ES-I3 (cell line): ENCODE results near the gene CUL1.

Experiments used
- H3K36me3 ChIP-seq: 2 replicates; pipeline ENCODE4 v1.6.1; 2013; ENCODE audit warnings: mild to moderate bottlenecking, low read length, control low read depth, moderate library complexity; ENCODE audit not compliant: insufficient read depth
- H3K4me1 ChIP-seq: 2 replicates; pipeline ENCODE4 v1.6.1; 2013; ENCODE audit warnings: mild to moderate bottlenecking, control low read depth, low read length; ENCODE audit not compliant: insufficient read depth
- H3K9ac ChIP-seq: 2 replicates; pipeline ENCODE4 v1.6.1; 2013; ENCODE audit warnings: low read depth, mild to moderate bottlenecking, low read length, moderate library complexity
- H3K9me3 ChIP-seq: 2 replicates; pipeline ENCODE4 v1.6.1; 2013; ENCODE audit warnings: mild to moderate bottlenecking, low read length, moderate library complexity; ENCODE audit not compliant: control insufficient read depth, insufficient read depth

Gene CUL1

DNA sequence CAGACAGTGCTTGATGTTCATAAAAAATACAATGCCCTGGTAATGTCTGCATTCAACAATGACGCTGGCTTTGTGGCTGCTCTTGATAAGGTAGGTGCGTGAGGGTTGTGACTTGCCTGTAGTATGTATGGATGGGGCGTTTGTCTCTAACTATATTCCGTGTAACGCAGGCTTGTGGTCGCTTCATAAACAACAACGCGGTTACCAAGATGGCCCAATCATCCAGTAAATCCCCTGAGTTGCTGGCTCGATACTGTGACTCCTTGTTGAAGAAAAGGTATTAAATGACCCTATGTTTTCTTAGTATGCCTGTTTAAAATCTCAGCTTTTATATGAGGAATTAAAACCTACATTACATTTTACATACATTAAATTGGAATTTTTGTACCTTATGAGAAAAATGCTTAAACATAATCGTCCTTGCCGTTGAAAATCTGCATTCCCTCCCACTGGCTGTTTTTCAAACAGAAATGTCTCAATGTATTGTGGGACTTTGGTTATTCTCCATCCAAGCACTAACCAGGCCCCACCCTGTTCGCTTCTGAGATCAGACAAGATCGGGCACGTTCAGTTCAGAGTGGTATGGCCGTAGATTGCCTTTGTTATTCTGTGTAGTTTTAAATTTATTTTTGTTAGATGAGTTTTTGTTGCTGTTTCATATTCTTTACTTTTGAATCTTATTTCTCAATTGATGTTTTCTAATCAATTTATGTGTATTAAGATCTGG is 85.3 kb downstream of the CUL1 start:
- peaks cover 21% of the 10 kb centered on the region for H3K36me3 ChIP-seq

GRCh38 chr7:148787571-148788295 is 89.0 kb downstream of the CUL1 start:
- no peak overlapping the region for H3K9ac ChIP-seq
- 0 out of 2 replicates have a peak, but pooled peaks cover 2% of the 10 kb centered on the region for H3K4me1 ChIP-seq
- no peaks in the 10 kb centered on the region for H3K9me3 ChIP-seq
- peaks cover 36% of the 10 kb centered on the region for H3K36me3 ChIP-seq

More for the DNA sequence above, 85.3 kb downstream of the CUL1 start:
- no peak overlapping the region for H3K9ac ChIP-seq
- H3K9me3 ChIP-seq: no peaks in the 10 kb centered on the region
- H3K4me1 ChIP-seq: 0 out of 2 replicates have a peak, but pooled peaks cover 5% of the 10 kb centered on the region

- Histone ChIP-seq H3K4me1 (no peaks in the 10 kb centered on the region), H3K36me3 (peaks cover 39% of the 10 kb centered on the region)
Measured at GRCh38 chr7:148789220-148789619, 90.5 kb downstream of the CUL1 start.

GRCh38 chr7:148790131-148790726 is 91.5 kb downstream of the CUL1 start:
- peaks cover 39% of the 10 kb centered on the region for H3K36me3 ChIP-seq
- H3K9ac ChIP-seq: no peak overlapping the region
- H3K4me1 ChIP-seq: no peaks in the 10 kb centered on the region
- no peaks in the 10 kb centered on the region for H3K9me3 ChIP-seq

More at GRCh38 chr7:148789220-148789619, 90.5 kb downstream of the CUL1 start:
- H3K9me3 ChIP-seq: no peaks in the 10 kb centered on the region
- no peak overlapping the region for H3K9ac ChIP-seq

DNA sequence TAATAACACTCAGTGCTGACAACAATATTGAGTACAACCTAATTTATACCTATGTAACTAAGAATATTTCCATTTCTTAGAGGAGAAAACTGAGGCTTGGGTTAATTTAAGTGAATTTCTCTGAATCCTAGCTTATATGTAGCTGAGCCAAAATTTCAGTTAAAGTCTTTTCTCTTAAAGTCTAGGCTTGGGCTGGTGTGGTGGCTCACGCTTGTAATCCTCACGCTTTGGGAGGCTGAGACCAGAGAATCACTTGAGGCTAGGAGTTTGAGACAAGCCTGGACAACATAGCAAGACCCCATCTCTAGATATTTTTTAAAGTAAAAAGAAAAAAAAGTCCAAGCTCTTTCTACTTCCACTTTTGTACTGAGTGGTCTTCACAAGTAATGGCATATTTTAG is 92.1 kb downstream of the CUL1 start:
- no peaks in the 10 kb centered on the region for H3K9me3 ChIP-seq
- no peak overlapping the region for H3K9ac ChIP-seq
- no peaks in the 10 kb centered on the region for H3K4me1 ChIP-seq
- peaks cover 39% of the 10 kb centered on the region for H3K36me3 ChIP-seq

DNA sequence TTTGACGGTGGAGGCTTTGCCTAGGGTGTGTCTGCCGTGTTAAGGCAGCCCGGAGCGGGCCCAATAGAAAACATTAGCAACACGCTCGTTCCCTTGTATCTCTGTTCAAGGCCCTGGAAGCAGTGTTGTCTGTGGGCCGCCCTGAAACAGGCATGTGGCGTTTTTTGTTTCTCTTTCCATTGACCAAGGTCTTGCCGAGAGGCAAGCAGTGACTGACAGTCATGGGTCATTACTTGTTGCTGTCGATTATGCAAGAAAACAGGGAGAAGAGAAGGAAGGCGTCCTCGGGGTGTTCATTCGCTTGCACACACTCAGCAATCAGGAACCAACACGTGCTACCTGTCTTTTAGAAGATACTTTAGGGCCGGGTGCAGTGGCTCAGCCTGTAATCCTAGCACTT is 92.8 kb downstream of the CUL1 start:
- peaks cover 39% of the 10 kb centered on the region for H3K36me3 ChIP-seq
- H3K9me3 ChIP-seq: no peaks in the 10 kb centered on the region
- no peaks in the 10 kb centered on the region for H3K4me1 ChIP-seq
- H3K9ac ChIP-seq: no peak overlapping the region

DNA sequence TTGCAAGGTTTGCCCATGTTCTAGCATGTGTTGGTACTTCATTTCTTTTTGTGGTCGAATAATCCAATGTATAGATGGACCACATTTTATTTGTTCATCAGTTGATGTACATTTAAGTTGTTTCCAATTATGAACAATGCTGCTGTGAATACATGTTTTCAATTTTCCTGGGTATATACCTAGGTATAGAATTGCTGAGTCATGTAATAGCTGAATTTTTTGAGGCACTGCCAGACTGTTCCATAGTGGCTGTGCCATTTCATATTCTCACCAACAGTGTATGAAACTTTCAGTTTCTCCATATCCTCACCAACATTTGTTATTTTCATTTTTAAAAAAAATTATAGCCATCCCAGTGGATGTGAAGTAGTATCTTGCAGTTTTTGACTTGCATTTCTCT is 94.9 kb downstream of the CUL1 start:
- Histone ChIP-seq H3K9ac (no peak overlapping the region), H3K36me3 (peaks cover 37% of the 10 kb centered on the region), H3K9me3 (no peaks in the 10 kb centered on the region)

DNA sequence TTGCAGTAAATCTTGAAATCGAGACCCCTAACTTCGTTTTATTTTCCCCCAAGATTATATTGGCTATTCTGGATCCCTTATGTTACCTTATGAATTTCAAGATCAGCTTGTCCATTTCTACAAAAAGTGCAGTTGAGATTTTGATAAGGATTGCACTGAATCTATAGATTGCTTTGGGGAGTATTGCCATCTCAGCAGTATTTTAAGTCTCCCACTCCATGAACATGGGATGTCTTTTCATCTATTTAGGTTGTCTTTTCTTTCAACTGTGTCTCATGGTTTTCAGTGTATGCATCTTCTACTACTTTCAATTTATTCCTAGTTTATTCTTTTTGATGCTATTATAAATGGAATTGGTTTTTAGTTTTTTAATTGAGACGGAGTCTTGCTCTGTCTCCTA is 95.8 kb downstream of the CUL1 start:
- Histone ChIP-seq H3K9ac (no peak overlapping the region), H3K36me3 (peaks cover 36% of the 10 kb centered on the region), H3K4me1 (no peaks in the 10 kb centered on the region), H3K9me3 (peaks cover 3% of the 10 kb centered on the region; the same call in 1 of the 2 replicates)

More for the DNA sequence above, 94.9 kb downstream of the CUL1 start:
- H3K4me1 ChIP-seq: no peaks in the 10 kb centered on the region

GRCh38 chr7:148796841-148797240 is 98.1 kb downstream of the CUL1 start:
- H3K9ac ChIP-seq: no peak overlapping the region
- H3K4me1 ChIP-seq: peaks cover 11% of the 10 kb centered on the region; the same call in 1 of the 2 replicates
- H3K9me3 ChIP-seq: peaks cover 3% of the 10 kb centered on the region; the same call in 1 of the 2 replicates
- peaks cover 22% of the 10 kb centered on the region for H3K36me3 ChIP-seq

GRCh38 chr7:148799893-148800555 is 101.3 kb downstream of the CUL1 start:
- no peak overlapping the region for H3K9ac ChIP-seq
- peaks cover 11% of the 10 kb centered on the region; the same call in 1 of the 2 replicates for H3K4me1 ChIP-seq
- peaks cover 13% of the 10 kb centered on the region for H3K36me3 ChIP-seq
- H3K9me3 ChIP-seq: peaks cover 3% of the 10 kb centered on the region; the same call in 1 of the 2 replicates

DNA sequence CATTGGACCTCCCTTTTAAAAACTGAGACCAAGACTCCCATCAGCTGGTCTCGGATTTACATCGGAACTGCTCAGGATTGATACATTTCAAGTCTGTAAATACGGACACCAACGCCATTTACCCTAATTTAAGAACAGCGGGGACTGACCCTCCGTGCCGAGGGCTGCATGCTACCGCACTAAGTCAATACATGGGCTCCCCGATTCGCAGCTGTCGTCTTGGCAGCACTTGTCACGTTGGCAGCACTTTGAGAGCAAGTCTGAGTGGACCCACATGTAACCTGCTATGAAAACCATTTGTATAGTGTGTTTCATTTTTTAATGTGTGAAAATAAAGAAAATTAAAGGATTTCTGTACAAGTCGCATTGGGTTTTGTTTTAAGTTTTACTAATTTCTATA is 102.0 kb downstream of the CUL1 start:
- H3K4me1 ChIP-seq: peaks cover 11% of the 10 kb centered on the region; the same call in 1 of the 2 replicates
- no peak overlapping the region for H3K9ac ChIP-seq
- peaks cover 3% of the 10 kb centered on the region; the same call in 1 of the 2 replicates for H3K9me3 ChIP-seq
- H3K36me3 ChIP-seq: peaks cover 13% of the 10 kb centered on the region

- peaks cover 3% of the 10 kb centered on the region; the same call in 1 of the 2 replicates for H3K9me3 ChIP-seq
- peaks cover 13% of the 10 kb centered on the region for H3K36me3 ChIP-seq
- peaks cover 11% of the 10 kb centered on the region; the same call in 1 of the 2 replicates for H3K4me1 ChIP-seq
Measured at GRCh38 chr7:148802101-148802493, 103.4 kb downstream of the CUL1 start.

DNA sequence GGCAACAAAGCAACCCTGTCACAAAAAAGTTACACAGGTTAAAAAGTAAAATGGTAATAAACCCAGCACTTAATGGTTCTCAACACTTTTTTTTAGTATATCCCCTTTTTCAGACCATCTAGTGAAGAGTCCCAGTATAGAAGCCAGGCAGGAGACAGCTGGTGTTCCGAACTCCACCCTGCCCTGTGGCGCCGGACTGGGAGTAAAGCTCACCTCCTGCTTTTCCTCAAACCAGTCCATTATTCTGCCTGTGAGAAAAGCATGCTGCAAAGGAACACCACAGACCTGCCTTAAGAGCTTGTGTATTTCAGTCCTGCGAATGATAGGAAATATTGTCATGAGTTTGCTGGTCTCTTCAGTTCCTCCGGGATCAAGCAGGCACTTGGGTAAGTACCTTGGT is 104.4 kb downstream of the CUL1 start:
- Histone ChIP-seq H3K9ac (no peak overlapping the region), H3K9me3 (peaks cover 3% of the 10 kb centered on the region; the same call in 1 of the 2 replicates), H3K4me1 (peaks cover 11% of the 10 kb centered on the region; the same call in 1 of the 2 replicates), H3K36me3 (peaks cover 10% of the 10 kb centered on the region)

More at GRCh38 chr7:148802101-148802493, 103.4 kb downstream of the CUL1 start:
- no peak overlapping the region for H3K9ac ChIP-seq
